ENCODE results near the gene CLCNKB.
"Not testable (repeated sequence)": the region's sequence is repeated elsewhere in the genome, so short reads cannot be mapped to it uniquely, and the experiment has no call there.

CLCNKB gene

DNA sequence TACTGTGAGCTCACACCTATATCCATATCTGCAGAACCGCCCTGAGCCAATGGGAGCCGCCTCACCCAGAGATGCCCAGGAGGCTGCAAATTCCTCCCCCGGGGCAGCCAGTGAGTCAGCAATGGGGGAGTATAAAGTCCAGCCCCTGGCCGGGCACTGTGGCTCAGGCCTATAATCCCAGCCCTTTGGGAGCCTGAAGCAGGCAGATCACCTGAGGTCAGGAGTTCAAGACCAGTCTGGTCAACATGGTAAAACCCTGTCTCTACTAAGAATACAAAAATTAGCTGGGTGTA lies 5.0 kb upstream of the CLCNKB start:
- intact Hi-C loops (cut with DNase I; ENCODE audit: low total_unique reads), result no loop called here
- no peaks in the 10 kb centered on the region for H3K27me3 ChIP-seq
- H3K9me3 ChIP-seq, result no peaks in the 10 kb centered on the region
- H3K27ac ChIP-seq, result no peak overlapping the region
- DNase-seq, result no peak
- TF ChIP-seq, protein P1, sequence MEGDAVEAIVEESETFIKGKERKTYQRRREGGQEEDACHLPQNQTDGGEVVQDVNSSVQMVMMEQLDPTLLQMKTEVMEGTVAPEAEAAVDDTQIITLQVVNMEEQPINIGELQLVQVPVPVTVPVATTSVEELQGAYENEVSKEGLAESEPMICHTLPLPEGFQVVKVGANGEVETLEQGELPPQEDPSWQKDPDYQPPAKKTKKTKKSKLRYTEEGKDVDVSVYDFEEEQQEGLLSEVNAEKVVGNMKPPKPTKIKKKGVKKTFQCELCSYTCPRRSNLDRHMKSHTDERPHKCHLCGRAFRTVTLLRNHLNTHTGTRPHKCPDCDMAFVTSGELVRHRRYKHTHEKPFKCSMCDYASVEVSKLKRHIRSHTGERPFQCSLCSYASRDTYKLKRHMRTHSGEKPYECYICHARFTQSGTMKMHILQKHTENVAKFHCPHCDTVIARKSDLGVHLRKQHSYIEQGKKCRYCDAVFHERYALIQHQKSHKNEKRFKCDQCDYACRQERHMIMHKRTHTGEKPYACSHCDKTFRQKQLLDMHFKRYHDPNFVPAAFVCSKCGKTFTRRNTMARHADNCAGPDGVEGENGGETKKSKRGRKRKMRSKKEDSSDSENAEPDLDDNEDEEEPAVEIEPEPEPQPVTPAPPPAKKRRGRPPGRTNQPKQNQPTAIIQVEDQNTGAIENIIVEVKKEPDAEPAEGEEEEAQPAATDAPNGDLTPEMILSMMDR (IDR thresholded peaks at IDR 0.05), result no peak
- H3K4me1 ChIP-seq, result no peaks in the 10 kb centered on the region
- no peaks in the 10 kb centered on the region for H3K36me3 ChIP-seq
- H3K4me3 ChIP-seq, result no peak overlapping the region

DNA sequence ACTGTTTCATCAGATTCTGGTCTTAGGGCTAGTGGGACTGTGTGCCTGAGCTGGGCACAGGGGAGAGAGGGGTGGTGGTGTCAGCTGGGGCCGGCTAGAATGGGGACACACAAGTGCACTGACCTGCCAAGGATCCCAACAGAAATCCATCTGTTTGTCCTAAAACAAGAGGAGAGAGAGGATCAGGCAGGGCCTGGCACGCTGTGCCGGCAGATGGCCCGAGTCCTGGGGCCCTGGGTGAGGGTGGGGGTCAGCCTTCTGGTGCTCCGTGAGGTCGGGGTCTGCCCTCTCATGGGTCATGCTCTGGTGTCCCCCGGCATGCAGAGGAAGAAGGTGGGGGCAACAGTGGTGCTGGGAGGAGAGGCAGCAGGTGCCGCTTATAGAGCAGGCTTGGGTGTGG lies 3.7 kb upstream of the CLCNKB start:
- DNase-seq; H3K27me3 ChIP-seq; H3K4me3 ChIP-seq; H3K27ac ChIP-seq; H3K4me1 ChIP-seq; H3K9me3 ChIP-seq; H3K36me3 ChIP-seq; intact Hi-C loops (cut with DNase I; ENCODE audit: low total_unique reads): not testable (repeated sequence)

DNA sequence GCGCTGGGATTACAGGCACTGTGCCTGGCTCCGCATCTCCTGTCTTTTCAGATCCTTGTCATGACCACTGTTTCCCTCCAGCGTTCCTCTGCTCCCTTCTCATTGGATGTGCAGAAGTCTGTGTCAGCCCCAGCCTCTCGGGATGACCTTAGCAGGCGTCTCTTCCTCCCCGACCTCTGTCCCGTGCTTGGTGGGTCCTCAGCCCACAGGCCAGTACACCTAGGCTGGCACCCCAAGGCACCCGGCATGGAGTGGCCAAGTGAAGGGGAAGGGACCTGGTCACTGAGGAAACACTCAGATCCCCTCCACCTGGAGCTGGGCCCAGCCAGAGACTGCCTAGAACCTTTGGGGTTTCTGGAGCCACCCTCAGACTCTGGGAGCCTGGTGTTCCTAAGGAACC lies 2.4 kb upstream of the CLCNKB start:
- intact Hi-C loops (cut with DNase I; ENCODE audit: low total_unique reads), result no loop called here
- TF ChIP-seq, protein P1 (IDR thresholded peaks at IDR 0.05), result no peak
- no peak for DNase-seq

DNA sequence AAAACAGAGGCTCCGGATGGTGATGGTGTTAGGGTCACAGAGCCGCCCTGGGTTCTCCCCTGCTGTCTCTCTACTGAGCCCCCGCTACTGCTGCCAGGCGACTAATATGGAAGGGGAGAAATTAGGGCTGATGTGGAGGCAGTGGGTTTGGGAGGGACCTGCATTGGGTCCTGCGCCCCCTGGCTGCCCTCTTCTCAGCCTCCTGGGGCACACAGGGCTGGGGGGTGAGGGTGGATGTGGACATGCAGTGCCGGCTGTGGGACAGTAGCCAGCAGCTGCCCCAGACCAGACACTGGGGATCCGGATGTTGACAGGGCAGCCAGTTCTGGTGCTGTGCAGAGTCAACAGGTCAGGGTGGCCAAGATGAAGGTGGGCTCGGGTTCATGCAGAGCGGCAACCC lies 1.5 kb upstream of the CLCNKB start:
- Histone ChIP-seq H3K27me3 (no peaks in the 10 kb centered on the region), H3K36me3 (no peaks in the 10 kb centered on the region), H3K9me3 (no peaks in the 10 kb centered on the region), H3K4me3 (no peak overlapping the region), H3K27ac (no peak overlapping the region), H3K4me1 (no peaks in the 10 kb centered on the region)
- TF ChIP-seq, protein P1 (IDR thresholded peaks at IDR 0.05), result no peak
- intact Hi-C loops (cut with DNase I; ENCODE audit: low total_unique reads), result no loop called here
- DNase-seq, result no peak

More for the DNA sequence above, 2.4 kb upstream of the CLCNKB start:
- Histone ChIP-seq H3K4me3 (no peak overlapping the region), H3K4me1 (no peaks in the 10 kb centered on the region), H3K9me3 (no peaks in the 10 kb centered on the region), H3K27me3 (no peaks in the 10 kb centered on the region), H3K27ac (no peak overlapping the region), H3K36me3 (no peaks in the 10 kb centered on the region)

DNA sequence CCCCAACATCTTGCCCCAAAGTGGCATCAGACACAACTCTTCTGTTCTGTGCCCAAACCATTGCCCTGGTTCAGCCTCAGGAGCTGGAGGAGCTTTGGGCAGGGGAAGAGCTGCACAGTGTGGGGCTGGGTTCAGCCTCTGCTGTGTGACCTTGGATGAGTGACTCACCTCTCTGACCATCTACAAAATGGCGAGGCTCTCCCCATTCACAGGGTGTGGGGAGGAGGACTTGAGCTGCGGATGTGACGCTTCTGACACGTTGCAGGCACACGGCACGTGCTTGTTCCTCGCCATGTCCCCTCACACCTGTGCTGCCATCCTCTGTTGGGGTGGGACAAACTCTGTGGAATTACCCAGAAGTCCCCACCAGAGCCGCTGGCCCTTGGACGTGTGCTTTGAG lies 928 bp upstream of the CLCNKB start:
- H3K36me3 ChIP-seq; DNase-seq; H3K27me3 ChIP-seq; H3K4me3 ChIP-seq; H3K9me3 ChIP-seq; H3K4me1 ChIP-seq; H3K27ac ChIP-seq; intact Hi-C loops (cut with DNase I; ENCODE audit: low total_unique reads): not testable (repeated sequence)

DNA sequence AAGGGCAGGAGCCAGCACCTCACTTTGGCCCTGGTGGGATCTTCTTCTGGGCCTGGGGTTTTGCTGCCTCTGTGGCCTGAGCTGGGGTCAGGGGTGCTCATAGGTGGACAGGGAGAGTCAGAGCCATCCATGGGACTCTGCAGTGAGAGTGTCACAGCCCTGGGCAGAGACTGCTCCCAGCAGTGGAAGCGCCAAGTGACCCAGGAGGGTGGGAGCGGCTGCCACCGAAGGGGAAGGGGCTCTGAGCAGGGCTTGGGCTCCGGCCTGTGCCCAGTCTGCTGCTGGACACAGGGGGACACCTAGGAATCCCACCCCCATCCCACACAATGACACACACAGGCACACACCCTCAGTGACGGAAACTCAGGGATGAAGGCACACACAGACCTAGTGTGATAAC lies 368 bp downstream of the CLCNKB start:
- DNase-seq, result no peak
- no peak overlapping the region for H3K27ac ChIP-seq
- intact Hi-C loops (cut with DNase I; ENCODE audit: low total_unique reads), result no loop called here
- H3K36me3 ChIP-seq, result no peaks in the 10 kb centered on the region
- H3K4me1 ChIP-seq, result peaks cover 0 to 8% (median 7%) of the 10 kb centered on the region in 4 donors
- H3K9me3 ChIP-seq, result no peaks in the 10 kb centered on the region
- no peaks in the 10 kb centered on the region for H3K27me3 ChIP-seq
- no peak overlapping the region for H3K4me3 ChIP-seq
- TF ChIP-seq, protein P1 (IDR thresholded peaks at IDR 0.05), result no peak

DNA sequence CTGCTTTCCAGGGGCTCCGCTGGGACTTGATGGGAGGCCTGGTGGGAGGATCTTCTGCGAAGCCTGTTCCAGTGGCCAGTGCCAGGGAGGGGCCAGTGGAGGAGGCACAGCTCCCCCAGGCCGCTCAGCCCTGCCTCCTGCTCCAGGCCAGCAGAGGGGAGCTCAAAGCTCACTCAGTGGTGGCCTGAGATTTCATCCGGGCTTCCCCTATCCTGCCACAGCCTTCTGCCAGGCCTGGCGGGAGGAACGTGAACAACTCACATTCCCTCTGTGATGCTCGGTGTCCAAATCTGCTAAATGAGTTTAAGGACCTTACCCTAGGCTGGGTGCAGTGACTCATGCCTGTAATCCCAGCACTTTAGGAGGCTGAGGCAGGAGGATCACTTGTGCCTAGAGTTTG lies 3.3 kb downstream of the CLCNKB start:
- TF ChIP-seq, protein P1 (IDR thresholded peaks at IDR 0.05), result no peak
- no peaks in the 10 kb centered on the region for H3K27me3 ChIP-seq
- peaks cover 0 to 11% (median 9%) of the 10 kb centered on the region in 4 donors for H3K4me1 ChIP-seq
- no peak for DNase-seq
- intact Hi-C loops (cut with DNase I; ENCODE audit: low total_unique reads), result no loop called here
- H3K36me3 ChIP-seq, result no peaks in the 10 kb centered on the region
- no peaks in the 10 kb centered on the region for H3K9me3 ChIP-seq
- no peak overlapping the region for H3K4me3 ChIP-seq
- H3K27ac ChIP-seq, result no peak overlapping the region
